ENCODE data around the gene F2RL3.

F2RL3 gene

DNA sequence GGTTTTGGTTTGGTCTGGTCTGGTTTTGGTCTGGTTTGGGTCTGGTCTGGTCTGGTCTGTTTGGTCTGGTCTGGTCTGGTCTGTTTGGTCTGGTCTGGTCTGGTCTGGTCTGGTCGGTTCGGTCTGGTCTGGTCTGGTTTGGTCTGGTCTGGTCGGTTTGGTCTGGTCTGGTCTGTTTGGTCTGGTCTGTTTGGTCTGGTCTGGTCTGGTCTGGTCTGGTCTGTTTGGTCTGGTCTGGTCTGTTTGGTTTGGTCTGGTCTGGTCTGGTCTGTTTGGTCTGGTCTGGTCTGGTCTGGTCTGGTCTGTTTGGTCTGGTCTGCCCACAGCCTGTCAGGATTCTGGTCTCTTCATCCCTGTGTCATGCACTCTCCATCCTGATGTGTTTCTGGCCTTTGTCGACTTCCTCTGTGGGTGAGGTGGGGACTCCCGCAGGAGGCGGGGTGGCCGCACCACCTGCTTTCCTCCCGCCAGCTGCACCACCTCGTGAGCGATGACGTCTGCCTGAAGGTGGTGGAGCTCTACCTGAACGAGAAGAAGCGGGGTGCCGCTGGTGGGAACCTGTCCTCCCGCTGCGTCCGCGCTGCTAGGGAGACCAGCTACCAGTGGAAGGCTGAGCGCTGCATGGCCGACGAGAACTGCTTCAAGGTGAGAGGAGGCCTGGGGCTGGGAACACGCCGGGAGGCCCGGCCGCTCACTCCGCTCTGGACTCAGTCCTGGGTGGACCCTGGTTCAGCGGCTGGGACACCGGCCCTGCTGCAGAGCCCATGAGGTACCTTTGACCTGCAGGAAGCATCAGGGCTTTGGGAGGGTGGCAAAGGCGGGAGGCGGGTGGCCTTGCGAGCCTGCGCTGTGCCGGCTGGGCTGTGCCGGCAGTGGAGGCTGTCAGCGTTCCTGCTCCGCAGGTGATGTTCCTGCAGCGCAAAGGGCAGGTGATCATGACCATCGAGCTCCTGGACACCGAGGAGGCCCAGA lies 12.9 kb upstream of the F2RL3 start:
- no peak for DNase-seq

DNA sequence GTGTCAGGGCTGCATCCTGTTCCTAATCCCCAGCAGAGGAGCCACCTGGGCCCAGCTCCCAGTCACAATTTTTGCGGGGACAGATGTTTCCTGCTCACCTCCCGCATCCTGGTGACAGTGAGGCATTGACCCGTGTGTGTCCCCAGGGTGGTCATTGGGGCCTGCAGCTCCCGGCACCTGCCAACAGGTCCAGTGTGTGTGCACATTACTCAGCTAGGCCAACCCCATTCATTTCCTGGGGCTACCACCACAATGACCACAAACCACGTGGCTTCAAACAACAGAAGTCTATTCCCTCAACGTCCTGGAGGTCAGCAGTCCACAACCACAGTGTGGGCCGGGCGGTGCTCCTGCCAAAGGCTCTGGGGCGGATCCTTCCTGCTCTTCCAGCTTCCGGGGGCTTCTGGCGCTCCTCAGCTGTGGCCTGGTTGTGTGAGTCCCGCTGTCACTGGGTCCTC lies 11.9 kb upstream of the F2RL3 start:
- DNase-seq = no peak

DNA sequence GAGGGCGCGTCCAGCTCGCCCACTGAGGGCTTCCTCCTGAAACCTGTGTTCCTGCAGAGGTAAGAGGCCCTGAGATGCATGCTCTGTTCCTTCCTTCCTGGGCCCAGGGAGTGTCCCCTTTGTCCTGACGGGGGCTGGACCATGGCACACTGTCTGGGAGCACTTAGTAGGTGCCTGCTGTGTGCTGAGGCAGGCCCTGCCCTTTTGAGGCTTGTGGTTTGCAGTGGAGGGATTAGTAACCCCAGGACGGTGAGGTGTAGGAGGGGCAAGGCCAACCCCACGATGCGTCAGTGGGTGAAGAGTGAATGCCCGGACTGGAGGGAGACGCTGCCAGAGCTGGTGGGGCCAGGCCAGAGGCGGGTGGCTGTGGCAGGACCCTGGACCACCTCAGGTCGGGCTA lies 11.2 kb upstream of the F2RL3 start:
- DNase-seq = no peak

DNA sequence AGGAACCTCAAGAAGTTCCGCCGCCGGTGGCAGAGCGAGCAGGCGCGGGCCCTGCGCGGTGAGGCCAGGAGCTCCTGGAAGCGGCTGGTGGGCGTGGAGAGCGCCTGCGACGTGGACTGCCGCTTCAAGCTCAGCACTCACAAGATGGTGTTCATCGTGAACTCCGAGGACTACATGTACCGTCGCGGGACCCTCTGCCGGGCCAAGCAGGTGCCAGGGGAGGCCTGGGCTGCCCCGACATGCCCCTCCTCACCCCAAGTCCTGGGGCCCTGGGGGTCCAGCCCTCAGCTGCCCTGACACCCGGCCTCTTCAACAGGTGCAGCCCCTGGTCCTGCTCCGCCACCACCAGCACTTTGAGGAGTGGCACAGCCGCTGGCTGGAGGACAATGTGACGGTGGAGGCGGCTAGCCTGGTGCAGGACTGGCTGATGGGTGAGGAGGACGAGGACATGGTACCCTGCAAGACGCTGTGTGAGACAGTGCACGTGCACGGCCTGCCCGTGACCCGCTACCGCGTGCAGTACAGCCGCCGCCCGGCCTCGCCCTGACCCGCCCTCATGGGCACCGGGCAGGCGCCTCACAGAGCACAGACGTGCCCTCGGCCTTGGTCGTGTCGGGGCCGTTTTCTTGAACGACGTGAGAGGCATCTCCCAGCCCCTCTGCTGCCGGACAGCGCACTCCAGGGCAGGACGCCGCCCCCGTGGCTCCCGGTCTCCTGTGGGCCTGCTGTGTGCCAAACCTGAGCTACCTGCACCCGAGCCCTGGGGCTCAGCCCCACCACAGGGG lies 10.4 kb upstream of the F2RL3 start:
- DNase-seq = no peak

DNA sequence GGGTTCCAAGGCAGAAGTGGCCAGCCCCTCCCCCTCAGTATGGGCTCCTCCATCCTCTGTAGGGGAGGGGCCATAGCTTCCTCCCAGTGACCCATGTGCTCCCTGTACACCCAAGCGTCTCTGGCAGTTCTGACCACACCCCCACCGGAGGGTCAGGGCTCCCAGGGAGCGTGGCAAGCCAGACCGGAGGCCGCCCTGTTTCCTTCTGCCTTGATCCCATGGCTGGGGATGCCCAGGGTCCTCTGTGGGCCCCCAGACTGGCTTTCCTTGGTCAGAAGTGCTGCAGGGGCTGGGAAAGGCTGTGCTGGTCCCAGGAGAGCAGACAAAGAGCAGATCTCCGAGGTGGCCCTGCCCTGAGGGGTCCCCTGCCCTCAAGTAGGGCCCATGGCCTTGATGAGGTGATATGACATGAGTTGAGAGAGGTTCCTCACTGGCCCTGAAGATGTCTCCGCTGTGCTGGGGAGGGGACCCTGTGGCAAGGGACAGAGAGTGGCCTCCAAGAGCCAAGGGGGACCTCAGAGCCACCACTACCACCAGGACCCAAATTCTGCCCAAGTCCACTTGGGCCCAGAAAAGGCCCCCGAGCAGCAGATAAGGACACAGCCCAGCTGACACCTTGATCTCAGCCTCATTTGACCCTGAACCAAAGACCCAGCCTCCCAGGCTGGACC lies 7.8 kb upstream of the F2RL3 start:
- no peak for DNase-seq

DNA sequence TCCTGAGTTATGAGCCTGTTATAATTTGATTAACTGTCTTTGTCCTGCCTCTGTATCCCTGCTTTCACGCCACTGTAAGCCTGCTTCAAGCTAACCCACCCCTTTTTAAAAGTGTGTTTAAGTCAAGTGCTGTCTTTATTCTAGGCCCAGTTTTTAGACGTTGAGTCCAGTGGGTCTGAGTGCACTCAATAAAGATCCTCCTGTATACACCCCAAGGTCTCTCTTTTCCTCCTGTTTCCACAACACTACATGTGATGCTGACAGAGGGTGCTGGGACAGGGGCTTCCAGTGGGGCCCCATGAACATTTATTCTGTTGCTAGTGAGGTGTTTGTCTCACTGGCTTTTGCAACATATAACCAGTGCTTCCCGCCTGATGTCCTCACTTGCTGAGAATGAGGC lies 6.7 kb upstream of the F2RL3 start:
- DNase-seq = no peak

DNA sequence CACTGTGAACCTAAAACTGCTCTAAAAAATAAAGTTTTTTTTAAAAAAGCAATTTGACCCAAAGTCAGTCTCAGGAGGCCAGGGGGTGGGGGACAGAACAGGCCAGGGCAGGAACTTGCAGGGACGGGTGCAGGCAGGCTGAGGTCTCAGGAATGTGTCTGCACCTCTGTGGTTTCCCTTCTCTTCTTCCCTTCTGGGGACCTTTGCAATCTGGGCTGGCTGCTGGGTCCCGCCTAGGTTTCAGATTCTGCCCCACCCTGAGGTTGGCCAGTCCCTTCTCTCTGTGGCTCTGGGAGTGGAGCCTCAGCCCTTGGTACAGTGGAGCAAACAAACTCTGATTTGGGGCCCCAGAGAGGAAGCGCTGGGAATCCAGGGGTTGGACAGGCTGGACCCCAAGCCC lies 5.3 kb upstream of the F2RL3 start:
- DNase-seq = no peak

DNA sequence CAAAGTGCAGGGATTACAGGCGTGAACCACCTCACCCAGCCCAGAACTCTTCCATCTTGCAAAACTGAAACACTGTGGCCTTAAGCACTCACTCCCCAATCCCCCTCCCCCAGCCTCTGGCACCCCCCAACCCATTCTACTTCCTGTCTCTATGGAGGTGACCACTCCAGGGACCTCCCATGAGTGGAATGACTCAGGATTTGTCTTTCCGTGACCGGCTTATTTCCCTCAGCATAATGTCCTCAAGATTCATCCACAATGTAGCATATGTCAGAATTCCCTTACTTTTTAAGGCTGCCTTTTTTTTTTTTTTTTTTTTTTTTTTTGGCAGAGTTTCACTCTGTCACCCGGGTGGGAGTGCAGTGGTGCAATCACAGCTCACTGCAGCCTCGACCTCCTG lies 3.6 kb upstream of the F2RL3 start:
- DNase-seq = no peak

DNA sequence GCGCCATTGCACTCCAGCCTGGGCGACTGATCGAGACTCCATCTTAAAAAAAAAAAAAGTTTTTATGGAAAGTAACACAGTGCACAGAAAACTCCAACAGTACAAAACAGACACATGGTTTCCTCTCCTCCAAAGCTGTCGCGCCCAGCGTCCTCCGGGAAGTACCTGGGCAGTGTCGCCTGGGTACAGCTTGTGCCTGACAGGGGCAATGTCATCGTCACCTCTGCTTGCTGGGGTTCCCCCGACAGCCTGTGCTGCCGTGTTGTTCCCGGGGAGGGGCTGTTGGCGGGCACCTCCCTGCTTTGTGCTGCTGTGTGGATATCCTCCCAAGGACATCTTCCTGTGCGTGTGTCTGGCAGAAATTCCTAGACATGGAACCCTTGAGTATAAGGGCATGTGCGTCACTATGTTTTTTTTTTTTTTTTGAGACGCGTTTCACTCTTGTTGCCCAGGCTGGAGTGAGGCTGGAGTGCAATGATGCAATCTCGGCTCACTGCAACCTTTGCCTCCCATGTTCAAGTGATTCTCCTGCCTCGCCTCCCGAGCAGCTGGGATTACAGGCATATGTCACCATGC lies 2.4 kb upstream of the F2RL3 start:
- DNase-seq = no peak

DNA sequence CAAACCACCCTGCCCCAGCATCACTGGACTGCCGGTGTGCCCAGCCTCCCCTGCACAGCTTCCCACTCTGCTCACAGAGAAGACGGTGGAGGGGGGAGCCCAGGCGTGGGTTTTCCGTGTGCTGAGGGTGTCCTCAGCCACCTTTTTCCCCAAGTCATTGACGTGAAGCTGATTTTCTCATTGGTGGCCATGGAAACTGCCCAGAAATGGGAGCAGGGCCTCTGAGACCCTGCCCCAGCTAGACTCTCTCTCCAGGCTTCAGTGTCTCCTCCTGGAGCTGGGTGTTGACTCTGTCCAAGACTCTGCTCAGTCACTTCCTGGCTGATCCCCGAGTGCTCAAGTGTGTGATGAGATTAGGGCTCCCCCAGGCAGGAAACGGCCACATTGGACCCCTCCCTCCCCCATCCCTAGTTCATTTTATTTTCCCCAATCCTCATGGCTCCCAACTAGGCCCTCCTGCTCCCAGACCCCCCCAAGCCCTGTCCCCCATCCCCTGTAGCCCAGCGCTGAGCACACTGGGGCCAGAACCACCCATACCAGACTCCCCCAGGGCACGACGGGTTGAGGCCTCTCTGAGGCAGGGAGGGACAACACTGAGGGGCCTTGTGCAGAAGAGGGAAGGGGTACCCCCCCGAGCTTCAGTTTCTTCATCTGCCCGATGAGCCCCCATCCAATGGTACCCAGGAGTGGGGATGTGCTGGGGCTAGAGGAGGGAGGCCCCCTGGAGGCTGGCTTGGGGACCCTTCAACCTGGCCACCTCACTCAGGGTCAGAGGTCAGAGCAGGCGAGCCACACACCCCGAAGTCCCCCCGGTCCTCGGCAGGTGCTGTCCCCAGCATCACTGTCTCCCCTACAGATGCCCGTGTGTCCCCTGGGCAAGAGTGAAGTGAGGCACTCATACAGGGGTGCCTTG lies 1.2 kb upstream of the F2RL3 start:
- DNase-seq = no peak

DNA sequence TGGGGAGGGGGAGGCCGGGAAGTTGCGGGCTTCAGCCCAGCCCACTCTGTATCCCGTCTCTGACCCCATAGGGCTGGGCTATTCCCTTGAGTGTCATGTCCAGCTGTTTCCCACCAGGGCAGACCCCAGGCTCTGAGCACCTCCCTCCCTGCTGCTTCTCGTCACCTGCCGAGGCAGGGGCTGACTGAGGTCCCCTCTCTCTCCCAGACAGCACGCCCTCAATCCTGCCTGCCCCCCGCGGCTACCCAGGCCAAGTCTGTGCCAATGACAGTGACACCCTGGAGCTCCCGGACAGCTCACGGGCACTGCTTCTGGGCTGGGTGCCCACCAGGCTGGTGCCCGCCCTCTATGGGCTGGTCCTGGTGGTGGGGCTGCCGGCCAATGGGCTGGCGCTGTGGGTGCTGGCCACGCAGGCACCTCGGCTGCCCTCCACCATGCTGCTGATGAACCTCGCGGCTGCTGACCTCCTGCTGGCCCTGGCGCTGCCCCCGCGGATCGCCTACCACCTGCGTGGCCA lies 625 bp downstream of the F2RL3 start:
- DNase-seq = no peak

DNA sequence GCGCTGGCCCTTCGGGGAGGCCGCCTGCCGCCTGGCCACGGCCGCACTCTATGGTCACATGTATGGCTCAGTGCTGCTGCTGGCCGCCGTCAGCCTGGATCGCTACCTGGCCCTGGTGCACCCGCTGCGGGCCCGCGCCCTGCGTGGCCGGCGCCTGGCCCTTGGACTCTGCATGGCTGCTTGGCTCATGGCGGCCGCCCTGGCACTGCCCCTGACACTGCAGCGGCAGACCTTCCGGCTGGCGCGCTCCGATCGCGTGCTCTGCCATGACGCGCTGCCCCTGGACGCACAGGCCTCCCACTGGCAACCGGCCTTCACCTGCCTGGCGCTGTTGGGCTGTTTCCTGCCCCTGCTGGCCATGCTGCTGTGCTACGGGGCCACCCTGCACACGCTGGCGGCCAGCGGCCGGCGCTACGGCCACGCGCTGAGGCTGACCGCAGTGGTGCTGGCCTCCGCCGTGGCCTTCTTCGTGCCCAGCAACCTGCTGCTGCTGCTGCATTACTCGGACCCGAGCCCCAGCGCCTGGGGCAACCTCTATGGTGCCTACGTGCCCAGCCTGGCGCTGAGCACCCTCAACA lies 1.2 kb downstream of the F2RL3 start:
- no peak for DNase-seq

DNA sequence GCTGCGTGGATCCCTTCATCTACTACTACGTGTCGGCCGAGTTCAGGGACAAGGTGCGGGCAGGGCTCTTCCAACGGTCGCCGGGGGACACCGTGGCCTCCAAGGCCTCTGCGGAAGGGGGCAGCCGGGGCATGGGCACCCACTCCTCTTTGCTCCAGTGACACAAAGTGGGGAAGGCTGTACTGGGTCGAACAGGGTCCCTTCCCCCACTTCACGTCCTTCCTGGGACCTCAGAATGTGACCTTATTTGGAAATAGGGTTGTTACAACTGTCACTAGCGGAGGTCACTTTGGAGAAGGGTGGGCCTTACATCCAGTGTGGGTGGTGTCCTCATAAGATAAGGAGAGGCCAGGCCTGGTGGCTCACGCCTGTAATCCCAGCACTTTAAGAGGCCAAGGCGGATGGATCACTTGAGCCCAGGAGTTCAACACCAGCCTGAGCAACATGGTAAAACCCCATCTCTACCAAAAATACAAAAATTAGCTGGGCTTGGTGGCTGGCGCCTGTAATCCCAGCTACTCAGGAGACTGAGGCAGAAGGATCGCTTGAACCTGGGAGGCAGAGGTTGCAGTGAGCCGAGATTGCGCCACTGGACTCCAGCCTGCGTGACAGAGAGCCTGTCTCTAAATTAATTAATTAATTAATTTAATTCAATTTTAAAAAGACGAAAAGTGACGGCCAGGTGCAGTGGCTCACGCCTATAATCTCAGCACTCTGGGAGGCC lies 1.8 kb downstream of the F2RL3 start:
- DNase-seq = no peak

DNA sequence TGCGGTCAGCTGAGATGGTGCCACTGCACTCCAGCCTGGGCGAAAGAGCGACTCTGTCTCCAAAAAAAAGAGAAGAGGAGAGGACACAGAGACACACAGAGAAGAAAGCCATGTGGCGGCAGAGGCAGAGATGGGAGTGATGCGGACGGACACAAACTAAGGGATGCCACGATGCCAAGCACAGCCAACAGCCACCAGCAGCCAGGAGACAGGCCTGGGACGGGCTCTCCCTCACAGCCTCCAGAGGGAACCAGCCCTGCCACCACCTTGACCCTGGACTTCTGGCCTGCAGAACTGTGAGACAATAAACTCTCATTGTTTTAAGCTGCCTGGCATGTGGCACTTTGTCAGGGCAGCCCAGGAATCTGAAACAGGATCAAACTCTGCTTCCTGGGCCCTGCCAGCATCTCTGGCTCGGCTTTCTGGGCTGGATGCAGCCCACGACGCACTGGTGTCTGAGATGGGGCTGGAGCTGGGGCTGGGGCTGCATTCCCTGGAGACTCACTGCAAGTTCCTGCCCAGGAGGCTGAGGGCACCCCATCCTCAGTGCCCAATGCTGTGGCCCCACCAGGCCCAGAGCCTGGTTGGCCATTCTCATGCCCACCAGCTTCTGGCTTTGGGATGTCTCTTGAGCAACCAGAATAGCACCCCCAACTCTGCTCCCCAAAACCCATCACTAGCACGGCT lies 3.0 kb downstream of the F2RL3 start:
- DNase-seq = no peak

DNA sequence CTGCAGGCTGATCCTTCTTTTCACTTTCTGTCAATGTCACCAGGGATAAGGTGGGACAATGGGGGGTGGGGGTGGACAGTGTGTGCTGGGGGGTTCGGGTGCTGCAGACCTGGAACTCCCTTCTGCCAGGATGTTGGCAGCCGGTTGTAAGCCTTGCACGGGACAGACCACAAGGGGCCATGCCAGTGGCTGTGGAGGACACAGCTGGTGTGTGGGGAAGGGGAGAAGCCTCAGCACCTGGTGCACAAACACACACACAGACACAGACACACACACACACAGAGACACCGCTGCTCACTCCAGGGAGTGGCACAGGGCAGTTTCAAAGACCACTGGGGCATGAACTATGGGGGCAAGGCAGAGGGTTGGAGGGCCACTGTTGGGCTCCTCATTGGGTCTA lies 3.6 kb downstream of the F2RL3 start:
- DNase-seq = no peak

DNA sequence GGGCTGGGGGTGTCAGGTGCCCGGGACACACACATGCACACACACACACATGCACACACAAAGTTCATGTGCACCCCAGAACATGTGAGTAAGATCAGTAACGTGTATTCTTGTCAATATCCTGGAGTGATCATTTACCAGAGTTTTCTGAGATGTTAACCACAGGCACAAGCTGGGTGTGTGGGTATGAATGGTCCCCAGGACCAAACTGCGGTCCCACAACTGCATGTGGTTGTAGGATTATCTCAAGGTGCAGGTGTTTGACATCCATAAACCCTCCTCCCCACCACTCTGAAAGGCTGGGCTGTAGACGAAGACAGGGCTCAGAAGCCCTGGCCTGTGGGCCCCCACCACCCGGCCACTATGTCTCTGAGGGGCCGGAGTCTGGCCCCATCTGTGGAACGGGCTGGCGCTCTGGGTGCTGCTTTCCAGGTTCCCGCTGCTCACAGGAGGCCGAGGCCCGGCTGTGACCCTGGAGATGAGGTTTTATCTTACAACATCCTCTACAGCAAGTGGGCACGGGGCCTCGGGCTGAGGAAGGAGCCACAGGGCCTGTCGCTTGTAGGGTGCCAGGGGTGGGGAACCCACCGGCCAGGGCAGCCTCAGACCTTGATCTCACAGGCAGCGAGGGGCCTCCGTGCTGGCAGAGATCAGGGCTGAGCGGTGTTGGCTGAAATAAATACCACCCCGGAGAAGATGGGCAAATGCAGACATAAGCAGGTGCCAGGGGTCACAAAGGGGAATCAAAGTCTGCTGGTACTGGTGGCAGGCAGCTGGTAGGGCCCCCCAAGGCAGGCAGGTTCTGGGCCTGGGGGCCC lies 4.3 kb downstream of the F2RL3 start:
- no peak for DNase-seq

DNA sequence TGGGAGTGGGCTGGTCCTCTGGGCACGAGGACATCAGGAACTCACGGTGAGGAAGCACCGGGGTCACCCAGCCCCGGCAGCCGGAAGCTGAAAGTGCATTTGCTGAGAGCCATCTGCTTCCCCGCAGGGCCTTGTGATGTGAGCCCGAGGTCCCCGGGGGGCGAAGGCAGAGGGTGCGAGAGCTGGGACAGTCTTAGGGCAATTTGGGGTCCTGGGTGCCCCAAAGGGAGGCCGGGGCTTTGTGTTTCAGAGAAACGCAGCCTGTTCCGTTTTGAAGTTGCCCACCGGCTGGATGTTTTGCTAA lies 4.8 kb downstream of the F2RL3 start:
- DNase-seq = no peak

DNA sequence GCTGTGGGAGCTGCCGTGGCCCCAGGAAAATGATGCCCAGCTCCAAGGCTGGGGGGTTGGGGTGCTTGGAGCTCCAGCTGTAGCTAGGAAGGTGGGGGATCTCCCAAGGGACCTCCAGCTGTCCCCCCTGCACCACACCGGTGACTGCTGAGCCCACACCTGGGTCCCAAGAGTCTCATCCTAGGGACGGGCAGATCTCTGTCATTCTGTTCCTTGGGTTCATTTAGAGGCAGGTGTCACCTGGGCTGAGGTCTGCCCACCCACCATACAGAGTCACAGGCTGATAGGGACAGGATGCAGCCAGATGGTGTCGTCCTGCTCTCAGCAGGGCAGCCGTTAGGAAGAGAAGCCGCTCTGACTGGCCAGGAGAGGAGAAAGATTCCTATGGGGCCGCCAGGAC lies 5.3 kb downstream of the F2RL3 start:
- DNase-seq = no peak

DNA sequence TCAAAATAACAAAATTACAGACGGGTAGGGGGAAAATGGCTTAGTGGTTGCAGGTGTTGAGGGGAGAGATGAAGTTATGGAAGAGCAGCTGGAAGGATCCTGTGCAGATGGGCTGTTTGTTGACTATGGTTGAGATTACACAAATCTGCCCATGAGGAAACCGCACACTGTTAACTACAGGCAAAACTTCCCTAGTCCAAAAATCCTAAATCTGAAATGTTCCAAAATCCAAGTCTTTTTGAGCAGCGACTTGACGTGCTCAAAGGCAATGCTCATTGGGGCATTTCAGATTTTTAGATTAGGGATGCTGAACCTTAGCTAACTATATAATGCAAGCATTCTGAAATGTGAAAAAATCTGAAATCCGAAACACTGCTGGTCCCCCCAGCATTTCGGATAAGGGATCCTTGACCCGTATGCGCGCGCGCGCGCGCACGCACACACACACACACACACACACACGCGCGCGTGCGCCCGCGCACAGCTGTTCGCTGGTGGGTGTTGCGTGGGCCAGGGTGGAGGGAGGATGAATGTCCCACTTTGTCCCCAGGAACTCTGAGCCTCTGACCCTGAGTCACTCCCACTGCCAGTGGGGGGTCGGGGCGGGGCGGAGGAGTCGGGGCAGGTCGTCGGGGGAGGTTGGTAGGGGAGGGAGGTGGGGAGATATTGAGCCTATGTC lies 6.8 kb downstream of the F2RL3 start:
- no peak for DNase-seq

Data from NCI-H1436 treated with DMSO at 0.1 percent for 48 hours (cell line).